HG03378 (cell line): ENCODE results near the gene LTO1.
"Not testable (repeated sequence)": the region's sequence is repeated elsewhere in the genome, so short reads cannot be mapped to it uniquely, and the experiment has no call there.

Source experiments
- ATAC-seq: cut with Tn5 transposase; IDR thresholded peaks from one replicate; pipeline ENCODE4 v1.9.1; 2021; ENCODE audit warnings: mild to moderate bottlenecking, moderate library complexity; ENCODE audit not compliant: unreplicated experiment

LTO1 gene

DNA sequence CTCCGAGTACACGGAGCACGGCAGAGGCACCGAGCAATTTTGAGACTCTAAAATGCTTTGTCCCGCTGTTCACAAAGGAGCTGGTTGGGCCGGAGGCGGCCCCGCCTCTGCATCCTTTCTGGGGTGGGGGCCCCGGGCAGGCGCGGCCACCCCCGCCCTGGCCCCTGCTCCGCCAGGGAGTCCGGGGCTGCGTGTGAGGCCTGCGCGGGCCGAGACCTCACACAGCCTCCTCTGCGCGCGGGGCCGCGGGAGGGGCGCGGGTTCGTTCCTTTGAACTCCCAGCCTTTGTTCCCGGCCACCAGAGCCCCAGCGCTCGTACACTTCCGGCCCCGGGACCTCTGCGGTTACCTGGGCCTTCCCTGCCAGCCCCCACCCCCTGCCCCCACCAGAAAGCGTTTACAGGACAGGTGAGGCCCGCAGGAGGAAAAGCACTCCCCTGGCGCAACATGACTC lies 27.1 kb upstream of the LTO1 start:
- ATAC-seq = no peak

GRCh38 chr11:69700278-69701140 lies 25.4 kb upstream of the LTO1 start:
- no peak for ATAC-seq

DNA sequence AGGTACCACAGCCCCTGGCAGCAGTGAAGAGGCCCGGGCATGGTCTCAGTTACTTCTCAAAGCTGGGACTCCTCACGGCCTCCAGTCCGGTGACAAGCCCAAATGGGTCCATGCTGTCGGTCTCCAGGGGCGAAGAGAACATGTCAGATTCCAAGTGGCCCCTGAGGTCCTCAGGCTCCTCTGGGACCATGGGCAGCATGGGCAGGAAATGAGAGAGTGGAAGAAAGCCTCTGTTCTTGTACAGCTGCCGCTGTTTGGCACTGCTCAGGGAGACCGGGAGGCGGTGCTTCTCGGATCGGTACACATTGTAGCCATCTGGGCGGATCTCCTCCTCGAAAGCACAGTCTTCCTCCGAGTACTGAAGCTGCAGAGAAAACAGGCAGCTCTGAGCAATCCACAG lies 24.1 kb upstream of the LTO1 start:
- ATAC-seq = no peak

DNA sequence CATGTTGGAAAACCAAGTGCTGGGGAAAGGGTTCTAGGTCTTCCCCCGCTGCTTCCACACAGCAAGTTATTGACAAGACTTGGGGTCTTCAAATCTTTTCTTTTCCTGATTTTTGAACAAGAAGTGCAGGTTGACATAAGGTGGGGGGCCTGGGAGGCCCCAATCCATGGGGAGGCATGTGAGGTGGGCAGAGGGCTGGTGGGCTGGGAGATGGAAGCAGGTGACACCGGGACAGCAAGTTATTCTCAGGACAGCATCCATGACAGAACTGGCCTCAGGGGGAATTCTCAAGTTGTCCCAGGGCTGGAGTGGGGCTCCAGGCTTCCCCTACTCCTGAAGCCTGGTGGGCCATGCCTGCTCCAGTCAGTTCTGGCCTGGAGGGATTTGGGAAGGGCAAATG lies 23.2 kb upstream of the LTO1 start:
- no peak for ATAC-seq

DNA sequence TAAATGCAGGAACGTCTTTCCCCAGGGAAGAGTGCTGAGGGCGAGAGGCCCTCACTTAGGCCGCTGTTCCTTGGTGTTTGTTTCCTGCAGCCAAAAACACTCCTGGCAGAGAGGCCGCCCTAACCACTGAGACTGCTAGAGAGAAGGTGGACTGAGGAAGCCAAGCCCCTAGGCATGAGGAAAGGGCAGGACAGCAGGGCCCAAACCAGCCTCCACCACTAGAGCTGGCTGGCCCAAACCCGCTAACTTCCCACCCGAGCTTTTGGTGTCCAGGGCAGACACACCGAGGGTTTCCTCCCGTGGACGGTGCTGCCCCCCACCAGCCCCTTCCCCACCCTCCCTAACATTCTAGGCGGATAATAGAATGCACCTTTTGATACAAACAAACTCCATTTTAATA lies 22.7 kb upstream of the LTO1 start:
- no peak for ATAC-seq

DNA sequence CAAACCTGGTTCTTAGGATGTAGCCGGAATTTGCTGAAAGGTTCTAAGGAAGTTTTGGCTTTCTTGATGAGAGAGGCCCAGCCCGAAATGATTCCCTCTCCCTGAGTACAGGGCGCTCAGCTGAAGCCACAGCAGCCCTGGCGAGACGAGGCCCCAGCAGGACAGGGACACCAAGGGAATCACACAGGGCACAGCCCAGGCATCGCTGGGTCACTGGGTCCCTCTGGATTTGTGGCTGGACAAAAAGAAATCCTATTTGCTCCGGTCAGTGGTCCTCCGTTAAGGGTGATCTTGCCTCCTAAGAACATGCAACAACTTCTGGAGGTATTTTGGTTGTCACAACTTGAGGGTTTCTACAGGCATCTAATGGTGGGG lies 22.3 kb upstream of the LTO1 start:
- no peak for ATAC-seq

- no peak for ATAC-seq
These were observed 21.8 kb upstream of the LTO1 start for GRCh38 chr11:69696749-69697468.

DNA sequence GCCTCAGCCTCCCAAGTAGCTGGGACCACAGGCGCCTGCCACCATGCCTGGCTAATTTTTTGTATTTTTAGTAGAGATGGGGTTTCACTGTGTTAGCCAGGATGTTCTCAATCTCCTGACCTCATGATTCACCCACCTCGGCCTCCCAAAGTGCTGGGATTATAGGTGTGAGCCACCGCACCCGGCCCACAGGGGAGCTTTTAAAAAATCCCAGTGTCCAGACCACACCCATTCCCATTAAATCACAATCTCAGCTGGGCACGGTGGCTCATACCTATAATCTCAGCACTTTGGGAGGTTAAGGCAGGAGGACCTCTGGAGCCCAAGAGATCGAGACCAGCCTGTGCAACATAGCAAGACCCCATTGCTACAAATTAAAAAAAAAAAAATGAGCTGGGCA lies 20.8 kb upstream of the LTO1 start:
- ATAC-seq = not testable (repeated sequence)

DNA sequence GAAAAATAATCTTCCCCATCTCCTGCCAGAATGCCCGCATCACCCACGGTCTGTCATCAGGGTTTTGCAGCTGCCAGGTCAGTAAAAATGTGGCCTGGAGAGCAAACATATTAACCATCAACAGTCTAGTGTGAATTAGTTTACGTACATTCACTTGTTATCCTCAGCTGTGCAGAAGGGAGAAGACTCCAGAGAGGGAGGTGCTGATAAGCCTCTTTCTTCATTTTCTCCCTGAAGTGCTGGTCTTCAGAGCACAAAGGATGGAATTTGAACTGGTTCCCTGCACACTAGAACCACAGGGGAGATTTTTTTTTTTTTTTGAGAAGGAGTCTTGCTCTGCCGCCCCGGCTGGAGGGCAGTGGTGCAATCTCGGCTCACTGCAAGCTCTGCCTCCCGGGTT lies 20.4 kb upstream of the LTO1 start:
- ATAC-seq = no peak

GRCh38 chr11:69694781-69695180 lies 19.6 kb upstream of the LTO1 start:
- ATAC-seq = no peak

GRCh38 chr11:69692422-69692821 lies 17.3 kb upstream of the LTO1 start:
- ATAC-seq = no peak

DNA sequence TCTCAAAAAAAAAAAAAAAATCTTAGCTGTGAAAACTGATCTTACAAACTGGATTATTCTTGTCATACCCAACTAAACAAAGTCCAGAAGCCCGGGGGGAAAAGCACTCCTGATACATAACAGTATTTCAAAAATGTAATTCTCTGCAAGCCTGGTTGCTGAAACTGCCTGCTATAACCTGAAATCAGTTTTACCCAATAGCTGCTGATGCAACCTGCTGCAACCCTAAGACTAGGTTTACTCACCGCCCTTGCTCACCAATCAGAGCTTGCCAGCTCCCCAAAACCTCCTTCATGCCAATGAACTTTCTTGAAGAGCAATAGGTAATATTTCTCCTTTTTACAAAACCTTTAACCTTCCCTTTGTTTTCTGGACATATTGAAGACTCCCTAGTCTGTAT lies 16.3 kb upstream of the LTO1 start:
- no peak for ATAC-seq

- no peak for ATAC-seq
These were observed 14.5 kb upstream of the LTO1 start for GRCh38 chr11:69689484-69690319.

DNA sequence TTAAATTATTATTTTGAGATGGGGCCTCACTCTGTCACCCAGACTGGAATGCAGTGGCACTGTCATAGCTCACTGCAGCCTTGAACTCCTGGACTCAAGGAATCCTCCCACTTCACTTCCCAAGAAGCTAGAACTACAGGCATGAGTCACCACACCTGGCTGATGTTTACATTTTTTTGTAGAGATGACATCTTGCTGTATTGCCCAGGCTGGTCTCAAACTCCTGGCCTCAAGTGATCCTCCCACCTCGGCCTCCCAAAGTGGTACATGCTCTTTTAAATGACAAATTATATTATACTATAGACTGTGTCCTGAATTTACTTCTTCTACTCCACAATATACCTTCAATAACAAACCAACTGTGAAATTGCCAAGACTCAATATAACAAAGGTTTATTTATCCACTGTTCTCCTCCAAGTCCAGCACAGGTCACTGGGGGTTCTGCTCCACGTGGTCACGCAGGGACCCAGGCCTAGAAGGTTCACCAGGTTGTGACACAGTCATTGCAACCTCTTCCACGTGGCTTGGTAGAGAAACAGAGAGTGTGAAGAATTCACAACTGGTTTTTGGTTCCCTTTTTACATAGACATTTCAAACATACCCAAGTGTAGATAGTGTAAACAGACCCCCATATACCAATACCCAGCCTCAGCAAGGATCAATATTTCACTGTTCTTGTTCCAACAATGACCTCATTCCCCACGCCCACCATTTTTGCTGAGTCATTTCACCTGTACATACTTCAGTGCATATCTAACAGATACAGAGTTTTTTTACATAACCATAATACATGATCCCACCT lies 13.0 kb upstream of the LTO1 start:
- not testable (repeated sequence) for ATAC-seq

GRCh38 chr11:69686856-69687255 lies 11.7 kb upstream of the LTO1 start:
- no peak for ATAC-seq

DNA sequence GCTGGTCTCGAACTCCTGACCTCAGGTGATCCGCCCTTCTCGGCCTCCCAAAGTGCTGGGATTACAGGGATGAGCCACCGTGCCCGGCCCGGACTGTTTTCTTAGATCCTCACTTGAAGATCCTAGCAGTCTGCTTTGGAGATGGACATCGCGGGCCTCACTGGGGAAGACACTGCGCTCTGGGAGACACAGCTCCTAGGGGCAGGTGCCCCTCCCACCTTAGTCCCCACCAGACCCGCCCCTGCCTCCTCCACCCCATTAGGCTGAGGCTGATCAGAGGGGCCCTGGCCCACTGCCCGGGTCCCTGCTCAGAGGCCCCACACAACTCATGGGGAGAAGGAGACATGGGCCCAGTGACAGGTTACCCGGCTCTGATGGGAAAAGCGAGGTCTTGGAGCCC lies 11.3 kb upstream of the LTO1 start:
- ATAC-seq = no peak

DNA sequence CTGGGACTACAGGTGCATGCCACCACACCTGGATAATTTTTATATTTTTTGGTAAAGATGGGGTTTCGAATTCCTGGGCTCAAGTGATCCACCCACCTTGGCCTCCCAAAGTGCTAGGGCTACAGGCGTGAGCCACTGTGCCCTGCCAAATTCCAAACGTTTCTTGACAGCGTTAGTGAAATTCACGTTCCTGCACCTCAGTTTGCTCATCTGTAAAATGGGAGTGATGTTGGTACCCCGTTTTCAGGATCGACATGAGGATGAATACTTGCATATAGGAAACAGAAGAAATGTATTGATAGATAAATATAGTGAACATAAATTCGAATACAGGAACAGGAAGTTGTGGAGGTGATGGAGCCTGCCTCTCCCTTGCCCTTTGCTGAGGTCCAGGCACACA lies 10.2 kb upstream of the LTO1 start:
- ATAC-seq = no peak

- no peak for ATAC-seq
These were observed 9.5 kb upstream of the LTO1 start for GRCh38 chr11:69684651-69685050.

DNA sequence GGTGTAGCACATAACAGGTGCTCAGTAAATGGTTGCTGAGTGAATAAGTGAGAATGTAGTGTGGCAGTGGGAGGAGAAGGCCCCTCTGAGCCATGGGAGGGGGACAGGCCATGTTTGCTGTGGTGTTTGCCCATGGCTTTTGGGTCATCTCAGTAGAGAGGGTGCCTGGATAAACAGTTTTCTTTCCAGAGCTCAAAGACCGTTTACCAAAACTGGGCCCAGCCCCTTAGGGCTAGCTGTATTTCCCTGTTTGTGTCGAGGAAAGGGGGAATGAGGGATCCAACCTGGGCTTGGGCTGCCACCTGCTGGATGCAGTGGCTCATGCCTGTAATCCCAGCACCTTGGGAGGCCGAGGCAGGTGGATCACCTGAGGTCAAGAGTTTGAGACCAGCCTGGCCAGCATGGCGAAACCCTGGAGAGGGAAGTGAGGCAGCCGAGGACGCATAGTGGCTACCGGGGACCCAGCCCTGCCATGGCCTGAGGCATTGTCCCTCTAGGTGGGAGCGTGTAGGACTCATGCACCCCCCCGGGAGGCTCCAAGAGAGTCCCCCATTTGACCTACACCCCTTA lies 8.7 kb upstream of the LTO1 start:
- no peak for ATAC-seq

DNA sequence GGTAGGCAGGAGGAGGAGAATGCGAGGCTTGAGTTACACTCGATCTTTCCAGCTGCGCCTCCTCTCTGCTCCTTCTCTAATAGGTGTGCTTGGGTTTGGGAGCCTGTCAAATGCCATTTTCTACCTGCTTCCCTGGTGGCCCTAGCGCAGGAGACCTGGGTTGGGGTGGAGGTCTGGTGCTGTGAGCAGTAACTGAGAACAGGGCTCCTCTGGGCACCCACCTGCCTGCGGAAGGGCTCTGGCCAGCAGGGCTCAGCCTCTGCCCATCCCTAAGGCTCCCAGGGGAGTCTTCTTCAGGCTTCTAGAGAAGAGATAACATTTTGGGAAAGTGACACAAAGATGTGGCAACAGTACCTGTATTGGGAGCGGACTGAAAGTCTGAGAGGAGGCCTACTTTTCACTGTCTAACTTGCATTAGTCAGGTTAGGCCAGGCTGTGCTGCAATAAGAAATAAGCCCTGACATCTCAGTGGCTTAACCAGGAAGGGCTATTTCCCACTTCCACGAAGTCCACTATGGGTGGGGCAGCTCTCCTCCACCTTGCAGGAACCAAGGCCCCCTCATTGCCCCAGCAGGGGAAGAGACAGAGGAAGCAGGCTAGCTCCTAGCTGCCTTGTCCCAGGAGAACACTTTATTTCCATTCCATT lies 7.7 kb upstream of the LTO1 start:
- no peak for ATAC-seq
